T-helper 1 cell (primary cell): Measurements from ENCODE around the gene SLC17A1.

ENCODE experiments used
- DNase-seq, 5 donors: peaks; one replicate each; pipeline ENCODE4 v3.0.0-alpha.2; 2012 to 2020

SLC17A1 gene

DNA sequence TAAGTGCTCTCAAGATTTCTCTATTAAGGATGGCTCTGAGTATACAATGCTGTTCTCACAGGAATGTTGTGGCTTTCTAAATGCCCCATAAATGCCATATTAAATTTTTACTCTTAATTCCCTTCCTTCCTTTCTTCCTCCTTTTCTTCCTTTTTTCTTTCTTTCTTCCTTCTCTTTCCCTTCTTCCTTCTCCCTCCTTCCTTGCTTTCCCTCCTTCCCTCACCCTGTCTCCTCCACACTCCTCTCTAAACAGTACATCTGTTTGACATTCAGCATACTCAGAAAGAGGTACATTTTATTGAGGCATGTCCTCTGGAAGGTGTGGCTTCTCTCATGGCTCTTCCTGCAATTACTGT, 433 bp upstream of the SLC17A1 start:
- DNase-seq: no peak

DNA sequence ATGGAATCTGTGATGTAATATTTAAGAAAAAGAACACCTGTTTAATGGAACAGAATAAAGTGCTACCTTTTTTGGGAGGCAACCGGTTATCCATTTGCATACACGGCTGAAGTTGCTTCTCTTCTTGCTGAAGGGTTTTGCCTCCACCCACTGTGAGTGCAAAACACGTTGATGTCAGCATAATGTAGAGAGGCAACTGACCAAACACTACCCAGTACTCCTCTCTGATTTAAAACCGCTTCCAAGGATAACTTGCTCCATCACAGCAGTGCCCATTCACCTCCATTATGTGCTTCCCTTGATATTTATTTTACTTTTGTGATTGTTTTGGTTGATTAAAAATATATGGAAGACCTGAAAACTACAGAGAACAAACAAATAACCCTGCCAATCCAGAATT, 1.4 kb downstream of the SLC17A1 start:
- DNase-seq: no peak

DNA sequence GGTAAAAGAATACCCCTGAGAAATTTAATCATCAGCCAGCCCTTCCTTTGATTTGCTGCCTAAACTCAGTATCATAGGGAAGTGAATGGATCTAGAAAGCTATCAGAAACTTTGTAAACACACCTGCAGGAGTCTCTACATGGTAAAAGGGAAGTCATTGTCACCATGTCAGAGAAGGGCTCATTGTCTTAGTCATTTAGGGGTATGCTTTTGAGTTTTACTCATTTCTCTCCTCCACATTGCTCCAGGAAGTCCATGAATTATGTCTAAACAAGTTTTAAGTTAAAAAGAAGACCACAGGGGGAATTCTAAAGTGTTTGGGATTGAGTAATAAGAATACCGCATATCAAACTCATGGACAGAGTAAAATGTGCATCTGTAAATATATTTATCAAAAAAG, 2.5 kb downstream of the SLC17A1 start:
- peak in 1 of 5 donors; percentile 65 for DNase-seq

DNA sequence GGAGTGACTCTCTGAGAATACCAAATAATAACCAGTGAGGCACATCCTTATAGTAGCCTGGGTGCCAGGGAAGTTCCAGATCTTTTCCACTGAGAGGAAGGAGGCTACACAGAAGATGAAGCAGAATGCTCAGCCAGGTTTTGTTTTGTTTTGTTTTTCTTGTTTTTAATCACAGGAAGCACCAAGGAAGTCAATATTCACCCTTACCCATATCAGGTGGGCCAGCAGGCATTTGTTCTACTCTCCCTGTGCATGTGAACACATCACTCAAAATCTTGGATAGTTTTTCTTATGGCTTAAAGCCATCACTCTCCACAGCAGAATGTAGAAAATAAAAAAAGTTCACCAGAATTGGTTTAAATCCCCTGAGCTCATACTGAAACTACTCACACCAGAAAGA, 10.5 kb downstream of the SLC17A1 start:
- DNase-seq: peak in 1 of 5 donors; percentile 18

DNA sequence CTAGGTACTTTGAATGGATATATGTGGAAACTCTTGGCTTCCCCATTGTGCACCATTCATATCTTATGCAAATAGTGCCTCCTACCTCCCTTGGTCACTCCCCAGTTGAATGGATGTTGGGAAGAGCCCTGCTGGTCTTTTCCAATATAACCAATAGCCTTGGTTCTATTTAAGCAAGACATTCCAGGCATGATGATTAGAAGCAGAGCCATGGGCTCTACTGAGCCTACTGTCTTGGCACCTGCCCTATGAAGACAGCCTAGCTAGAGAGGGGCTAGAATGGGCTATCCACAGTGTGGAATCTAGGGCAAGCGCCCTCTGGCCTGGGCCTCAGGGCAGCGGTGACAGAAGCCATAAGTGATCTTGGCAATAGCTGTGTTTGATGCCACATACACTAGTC, 15.6 kb downstream of the SLC17A1 start:
- DNase-seq: no peak

DNA sequence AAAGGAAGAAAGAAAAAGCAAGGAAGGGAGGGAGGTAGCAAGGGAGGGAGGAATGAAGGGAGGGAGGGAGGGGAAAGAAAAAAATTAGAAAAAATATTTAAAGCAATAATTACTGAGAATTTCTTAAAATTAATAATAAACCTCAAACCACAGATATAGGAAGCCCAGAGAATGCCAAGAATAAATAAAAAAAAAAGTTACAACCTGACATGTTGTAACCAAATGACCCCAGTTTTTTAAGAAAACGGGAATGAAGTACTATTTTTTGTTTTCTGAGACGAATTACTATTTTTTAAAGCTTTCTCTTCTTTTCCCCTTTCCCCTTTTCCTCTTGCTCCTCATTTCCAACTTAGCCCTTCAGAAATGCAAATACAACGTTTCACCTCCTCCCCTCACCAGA, 16.7 kb downstream of the SLC17A1 start:
- DNase-seq: no peak

DNA sequence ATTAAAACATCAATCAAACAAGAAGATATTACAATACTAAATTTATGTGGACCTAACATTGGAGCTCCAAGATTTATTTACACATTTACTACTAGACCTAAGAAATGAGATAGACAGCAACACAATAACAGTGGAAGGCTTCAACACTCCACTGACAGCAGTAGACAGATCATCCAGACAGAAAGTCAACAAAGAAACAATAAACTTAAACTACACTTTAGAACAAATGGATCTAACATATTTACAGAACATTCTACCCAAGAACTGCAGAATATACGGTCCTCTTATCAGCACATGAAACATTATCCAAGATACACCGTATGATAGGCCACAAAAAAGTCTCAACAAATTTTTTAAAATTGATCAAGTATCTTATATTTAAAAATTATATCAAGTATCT, 27.0 kb downstream of the SLC17A1 start:
- DNase-seq: no peak

DNA sequence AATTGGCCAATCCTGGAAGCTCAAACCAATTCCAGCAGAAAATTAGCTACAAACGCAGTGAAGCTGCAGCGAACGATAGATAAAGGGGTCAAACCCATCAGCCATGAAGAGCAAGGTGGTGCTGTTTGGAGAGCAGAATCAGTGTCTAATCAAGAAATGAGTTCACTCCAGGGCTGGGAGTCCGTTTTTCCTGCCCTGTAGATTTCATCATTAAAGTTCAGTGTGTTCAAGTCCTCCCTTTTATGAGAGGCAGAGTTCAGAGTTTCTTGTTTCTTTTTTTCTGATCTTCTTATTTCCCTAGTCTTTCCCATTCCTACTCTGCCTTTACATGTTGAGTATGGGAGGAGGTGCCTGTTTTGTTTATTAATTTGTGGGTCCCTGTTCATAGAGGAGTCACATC, 30.4 kb downstream of the SLC17A1 start:
- no peak for DNase-seq

DNA sequence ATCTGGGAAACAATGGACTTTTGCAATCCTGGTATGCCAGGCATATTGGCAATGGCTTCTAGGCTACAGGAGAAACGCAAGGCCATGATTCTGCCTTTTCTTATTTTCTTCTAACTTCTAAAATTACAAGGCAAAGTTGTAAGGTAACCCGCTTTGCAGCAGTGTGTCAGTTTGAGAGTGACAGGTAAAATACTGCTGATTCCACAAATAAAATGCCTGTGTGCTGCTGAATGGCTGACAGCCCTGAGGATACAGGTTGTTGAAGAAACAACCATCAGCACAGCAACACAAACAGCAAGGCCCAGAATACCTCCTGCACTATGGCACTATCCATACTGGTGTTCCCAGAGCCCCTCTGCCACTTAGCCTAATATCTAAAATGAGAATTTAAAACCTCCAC, 37.1 kb downstream of the SLC17A1 start:
- DNase-seq: no peak

DNA sequence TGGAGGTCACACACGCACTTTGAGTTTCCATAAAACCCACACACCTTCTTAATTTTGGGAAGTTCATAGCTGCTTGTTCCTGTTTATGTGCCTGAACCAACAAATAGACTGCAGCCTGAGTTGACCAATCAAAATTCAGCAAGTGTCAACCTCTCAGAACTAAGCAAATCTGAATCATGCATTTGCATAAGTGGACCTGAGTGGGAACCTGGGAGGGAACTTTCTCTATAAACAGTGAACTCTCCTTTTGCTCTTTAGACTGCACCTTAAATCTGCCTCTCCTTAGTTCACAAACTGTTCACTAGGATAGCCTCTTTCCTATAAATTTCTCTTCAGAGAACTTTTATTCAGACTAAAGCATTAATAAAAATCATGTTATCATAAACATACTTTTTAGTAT, 37.9 kb downstream of the SLC17A1 start:
- no peak for DNase-seq

DNA sequence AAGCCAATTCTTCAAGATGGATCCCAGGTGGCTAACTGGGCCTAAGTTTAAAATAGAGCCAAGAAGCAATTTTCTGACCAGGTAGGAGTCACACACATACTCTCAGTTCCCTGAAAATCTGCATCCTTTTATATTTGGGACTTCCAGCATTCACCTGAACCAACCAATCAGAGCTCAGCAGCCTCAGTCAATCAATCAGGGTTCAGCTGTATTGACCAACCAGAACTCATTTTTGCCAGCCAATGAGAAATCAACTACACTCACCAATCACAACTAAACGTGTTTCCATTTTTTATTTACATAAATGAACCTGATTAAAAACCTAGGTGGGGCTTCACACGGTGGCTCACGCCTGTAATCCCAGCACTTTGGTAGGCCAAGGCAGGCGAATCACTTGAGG, 39.8 kb downstream of the SLC17A1 start:
- no peak for DNase-seq

DNA sequence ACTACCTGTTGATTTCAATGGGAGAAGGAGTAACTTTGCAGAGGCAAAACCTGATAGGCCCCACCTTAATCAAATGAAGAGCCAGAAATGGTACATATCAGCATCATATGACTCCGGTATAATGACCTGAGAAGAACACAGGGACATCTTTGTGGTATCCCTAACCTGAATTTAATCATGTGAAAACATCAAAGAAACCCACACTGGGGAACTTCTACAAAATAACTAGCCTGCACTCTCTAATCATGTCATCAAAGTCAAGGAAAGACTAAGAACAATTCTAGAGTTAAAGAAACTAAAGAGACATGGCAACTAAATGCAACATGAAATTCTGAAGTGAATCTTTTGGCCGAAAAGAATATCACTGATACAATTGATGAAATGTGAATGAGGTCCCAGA, 42.4 kb downstream of the SLC17A1 start:
- no peak for DNase-seq

DNA sequence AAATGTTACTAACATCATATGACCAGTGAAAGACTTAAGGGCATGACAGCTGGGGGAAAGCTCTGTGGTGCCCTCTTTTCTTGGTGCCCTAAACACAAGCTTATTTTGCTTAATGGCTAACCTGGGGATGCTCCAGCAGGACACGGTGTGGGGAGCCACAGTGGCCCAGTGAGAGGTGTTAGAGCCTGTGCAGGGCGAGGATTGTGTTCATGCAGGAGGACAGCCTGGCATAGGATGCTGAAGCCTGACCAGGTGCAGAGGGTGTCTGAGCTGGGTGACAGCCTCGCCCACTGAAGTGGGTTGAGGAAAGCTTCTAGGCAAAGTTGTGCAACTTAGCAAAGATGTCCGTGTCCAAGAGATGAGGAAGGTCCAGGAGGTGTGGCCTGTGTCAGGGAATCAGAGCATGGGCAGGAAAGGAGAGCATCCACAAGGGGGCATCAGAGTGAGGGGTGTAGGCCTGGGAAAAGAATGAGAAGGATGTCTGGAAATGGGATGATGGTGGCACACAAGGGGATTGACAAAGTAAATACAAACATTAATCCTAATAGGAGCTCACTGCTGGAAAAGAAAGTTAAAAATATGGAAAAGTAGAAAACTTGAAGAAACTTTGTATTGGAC, 43.4 kb downstream of the SLC17A1 start:
- DNase-seq: peak in 4 of 5 donors; percentile 19 to 33 (median 23)

DNA sequence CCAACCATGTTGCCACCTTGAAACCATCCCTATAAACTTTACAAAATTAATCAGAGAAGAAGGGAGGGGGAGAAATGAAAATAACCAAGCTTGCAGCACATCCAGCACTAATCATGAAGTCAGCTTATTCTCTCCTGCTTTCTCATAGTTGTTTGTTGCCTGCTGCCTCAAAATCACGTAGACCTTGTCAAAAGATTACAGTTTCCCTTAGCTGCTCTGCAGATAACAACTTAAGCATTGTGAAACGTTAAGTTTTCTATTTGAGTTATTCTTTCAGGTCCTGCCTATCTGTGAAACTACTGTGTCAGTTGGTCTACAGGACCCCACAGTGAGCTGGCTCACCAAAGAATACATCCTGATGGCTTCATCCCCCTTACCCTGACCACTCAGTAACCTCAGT, 44.4 kb downstream of the SLC17A1 start:
- DNase-seq: peak in 1 of 5 donors; percentile 18

DNA sequence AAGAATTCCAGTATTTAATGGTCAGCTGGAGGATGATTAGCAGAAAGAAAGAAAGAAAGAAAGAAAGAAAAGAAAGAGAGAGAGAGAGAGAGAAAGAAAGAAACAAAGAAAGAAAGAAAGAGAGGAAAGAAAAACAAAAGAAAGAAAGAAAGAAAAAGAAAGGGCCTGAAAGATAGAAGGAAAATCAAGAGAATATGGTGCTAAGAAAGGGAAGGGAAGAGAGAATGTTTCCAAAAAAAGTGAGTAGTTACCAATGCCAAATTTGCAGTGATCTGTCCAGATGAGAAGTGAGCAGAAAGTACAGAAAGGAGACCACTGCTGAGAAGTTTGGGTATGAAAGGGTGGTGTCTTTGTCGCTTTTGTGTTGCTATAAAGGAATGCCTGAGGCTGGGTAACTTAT, 50.7 kb downstream of the SLC17A1 start:
- no peak for DNase-seq

DNA sequence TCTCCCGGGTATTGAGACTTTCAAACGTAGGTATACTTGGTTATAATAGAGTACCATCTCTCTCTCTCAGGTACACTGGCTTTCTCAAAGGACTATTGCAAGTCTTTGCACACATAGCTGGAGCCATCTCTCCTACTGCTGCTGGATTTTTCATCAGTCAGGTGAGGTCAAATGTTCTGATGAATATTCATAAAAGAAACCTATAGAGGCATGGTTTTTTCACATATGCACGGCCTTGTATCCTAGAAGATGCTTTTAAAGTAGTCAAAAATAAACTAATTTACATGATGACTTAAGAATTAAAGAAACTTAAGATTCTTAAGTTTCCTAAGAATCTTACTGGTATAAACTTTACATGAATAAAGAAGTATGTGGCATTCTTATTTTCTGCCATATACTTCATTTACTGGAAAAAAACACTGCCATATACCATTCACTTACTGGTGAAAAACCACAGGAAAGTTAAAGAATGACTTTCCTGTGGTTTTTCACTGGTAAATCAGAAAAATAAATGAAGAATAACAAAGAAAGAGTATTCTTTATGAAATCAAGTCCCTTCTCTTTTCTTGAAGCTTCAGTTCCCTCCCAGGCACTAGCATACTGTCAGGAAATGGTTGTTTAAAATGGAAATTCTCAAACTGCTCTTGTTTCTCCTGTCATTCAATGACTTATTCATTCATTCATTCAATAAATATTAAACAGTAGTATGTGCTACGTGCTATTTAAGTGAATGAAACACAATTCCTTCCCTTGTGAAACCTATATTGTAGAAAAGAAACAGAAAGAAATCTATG, 53.8 kb downstream of the SLC17A1 start:
- peak in 1 of 5 donors; percentile 25 for DNase-seq

DNA sequence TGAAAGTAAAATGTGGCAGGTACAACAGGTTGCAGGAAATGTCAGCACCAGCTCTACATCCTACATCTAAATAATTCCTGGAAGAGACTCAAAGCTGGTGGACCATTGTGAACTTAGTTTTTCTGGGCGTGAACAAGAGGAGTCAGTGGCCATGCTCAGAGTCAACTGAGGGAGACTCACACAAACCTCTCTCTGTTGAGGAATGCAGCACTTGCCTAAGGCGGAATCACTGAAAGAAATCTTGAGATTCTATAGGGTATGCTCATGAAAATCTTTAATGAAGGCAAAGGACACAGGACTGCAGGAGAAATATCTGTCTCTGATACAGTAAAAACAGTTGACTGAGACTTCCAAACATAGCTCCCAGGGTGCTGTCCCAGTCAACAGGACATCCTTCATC, 54.8 kb downstream of the SLC17A1 start:
- peak in 1 of 5 donors; percentile 23 for DNase-seq

DNA sequence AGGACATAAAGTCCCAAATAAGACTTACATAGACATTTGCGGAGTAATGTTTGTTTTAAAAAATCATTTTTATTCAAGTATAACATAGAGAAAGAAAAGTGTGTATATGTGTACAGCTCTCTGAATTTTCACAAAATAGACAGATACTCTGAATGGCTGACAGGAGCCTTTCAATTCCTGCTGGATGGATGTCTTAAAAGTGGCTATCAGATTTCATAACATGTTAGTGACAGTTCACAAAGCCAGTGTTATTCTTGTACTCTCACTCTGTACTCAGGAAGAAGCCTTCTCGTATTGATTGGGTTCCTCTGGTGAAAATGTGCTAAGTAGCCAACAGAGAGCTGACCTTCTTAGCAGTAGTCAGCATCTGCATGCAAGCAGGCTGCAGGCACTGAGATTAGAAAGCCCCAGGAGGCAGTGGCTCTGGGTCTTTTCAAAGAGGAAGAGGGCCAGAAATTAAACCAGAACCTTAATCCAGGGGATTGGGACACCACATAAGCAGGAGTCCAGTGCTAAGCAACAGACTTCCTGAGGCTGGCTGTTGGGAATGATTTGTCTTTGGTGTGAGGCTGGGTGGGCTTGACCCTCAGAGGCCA, 57.6 kb downstream of the SLC17A1 start:
- DNase-seq: no peak

DNA sequence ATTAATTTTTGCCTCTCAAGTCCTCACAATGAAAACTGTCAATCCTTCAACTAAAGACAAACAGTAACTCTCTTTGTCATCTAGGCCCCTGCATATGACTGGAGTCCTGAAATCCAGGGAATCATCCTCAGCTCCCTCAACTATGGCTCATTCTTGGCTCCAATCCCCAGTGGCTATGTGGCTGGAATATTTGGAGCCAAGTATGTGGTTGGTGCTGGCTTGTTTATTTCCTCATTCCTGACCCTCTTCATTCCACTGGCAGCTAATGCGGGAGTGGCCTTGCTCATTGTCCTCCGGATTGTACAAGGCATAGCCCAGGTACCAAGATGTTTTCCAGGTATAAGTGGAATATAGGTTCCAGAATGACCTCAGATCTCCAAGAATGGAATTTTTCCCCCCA, 61.9 kb downstream of the SLC17A1 start:
- no peak for DNase-seq

DNA sequence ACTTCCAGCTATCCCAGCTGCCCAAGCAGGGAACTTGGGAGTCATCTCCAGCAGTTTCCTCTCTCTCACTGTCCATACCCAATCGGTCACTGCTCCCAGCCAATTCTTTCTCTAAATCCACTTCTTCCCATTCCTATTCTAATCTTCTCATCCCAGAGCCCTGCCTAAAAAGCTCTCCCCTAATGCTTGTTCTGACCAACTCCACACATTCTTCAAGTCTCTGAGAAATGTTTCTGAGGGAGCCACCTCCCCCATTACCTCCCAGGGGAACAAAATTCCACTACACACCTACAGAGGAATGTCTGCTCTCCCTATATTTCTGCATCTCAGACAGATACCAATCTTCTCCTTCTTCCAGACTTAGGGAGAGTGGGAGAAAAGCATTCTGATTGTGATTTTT, 63.3 kb downstream of the SLC17A1 start:
- no peak for DNase-seq

DNA sequence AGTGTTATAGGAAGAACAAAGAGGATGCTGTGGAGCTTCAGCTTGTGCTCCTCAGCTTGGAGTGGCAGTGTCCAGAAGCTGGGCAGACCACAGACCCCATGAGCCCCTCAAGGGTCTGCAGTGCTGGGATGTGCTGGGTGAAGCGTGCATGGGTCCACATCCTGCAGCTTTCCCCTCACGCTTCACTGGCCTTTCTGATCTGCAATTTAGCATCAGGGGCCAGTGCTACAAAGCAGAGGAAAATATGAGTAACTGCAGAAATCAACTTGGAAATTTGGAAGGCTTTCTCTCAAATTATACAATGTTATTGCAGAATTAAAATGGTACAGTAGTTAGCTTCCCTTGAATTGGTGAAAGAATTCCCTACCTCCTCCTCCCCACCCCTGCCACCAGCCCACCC, 67.2 kb downstream of the SLC17A1 start:
- no peak for DNase-seq

DNA sequence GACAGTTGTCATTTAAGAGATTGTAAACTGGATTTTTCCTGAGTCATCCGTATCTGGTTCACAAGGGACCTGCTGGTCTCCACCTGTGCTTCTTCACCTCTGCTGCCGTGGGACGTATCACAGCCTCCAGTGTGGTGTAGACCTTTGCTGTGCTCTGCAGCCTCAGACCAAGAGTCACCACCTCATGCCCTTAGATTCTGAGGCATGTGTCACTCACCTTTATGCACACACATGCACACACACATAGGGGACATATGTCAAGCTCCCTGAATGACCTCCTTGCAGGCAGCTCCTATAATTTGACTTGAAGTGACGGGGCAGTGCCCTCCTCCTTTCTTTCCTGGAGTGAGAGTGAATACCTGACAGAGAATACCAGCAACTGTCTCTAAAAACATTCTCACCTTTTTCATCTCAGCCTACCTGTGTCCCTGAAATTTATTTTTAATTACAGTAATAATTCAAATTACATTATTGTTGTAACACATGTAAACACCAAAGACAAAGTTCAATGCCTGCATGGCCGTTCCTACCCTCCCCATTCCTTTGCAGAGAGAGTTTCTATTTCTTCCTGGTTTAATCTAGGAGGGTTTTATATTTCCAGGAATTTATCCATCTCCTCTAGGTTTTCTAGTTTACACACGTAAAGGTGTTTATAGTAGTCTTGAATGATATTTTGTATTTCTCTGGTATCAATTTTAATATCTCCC, 73.8 kb downstream of the SLC17A1 start:
- DNase-seq: no peak
